Measurements from ENCODE around the gene KCNMB2.

The KCNMB2 gene

DNA sequence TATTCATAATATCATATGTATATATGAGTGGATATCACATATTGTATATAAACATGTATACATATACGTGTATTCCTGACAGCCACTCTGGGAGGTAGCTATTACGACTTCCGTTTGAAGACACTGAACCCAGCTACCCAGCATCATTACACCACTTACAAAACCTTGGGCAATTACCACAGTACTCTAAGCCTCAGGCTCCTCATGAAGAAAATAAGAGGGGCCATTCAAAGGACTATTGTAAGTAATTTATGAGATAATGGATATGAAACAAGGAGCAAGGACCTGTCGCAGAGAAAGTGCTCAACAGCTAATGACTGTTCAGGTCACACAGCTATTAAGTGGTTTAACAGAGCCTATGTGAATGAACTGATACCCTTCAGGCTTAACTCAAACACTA lies 52.4 kb downstream of the KCNMB2 start:
- TF ChIP-seq, protein P1, sequence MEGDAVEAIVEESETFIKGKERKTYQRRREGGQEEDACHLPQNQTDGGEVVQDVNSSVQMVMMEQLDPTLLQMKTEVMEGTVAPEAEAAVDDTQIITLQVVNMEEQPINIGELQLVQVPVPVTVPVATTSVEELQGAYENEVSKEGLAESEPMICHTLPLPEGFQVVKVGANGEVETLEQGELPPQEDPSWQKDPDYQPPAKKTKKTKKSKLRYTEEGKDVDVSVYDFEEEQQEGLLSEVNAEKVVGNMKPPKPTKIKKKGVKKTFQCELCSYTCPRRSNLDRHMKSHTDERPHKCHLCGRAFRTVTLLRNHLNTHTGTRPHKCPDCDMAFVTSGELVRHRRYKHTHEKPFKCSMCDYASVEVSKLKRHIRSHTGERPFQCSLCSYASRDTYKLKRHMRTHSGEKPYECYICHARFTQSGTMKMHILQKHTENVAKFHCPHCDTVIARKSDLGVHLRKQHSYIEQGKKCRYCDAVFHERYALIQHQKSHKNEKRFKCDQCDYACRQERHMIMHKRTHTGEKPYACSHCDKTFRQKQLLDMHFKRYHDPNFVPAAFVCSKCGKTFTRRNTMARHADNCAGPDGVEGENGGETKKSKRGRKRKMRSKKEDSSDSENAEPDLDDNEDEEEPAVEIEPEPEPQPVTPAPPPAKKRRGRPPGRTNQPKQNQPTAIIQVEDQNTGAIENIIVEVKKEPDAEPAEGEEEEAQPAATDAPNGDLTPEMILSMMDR (IDR thresholded peaks at IDR 0.05; ENCODE audit: low read depth, low read length): no peak
- no peak overlapping the region for H3K4me3 ChIP-seq (ENCODE audit: low read depth, low read length)
- H3K27me3 ChIP-seq: 0 out of 2 replicates have a peak, but pooled peaks cover 2% of the 10 kb centered on the region
- no peaks in the 10 kb centered on the region for H3K9me3 ChIP-seq
- no peak for DNase-seq
- H3K4me1 ChIP-seq: no peaks in the 10 kb centered on the region
- no peaks in the 10 kb centered on the region for H3K36me3 ChIP-seq

DNA sequence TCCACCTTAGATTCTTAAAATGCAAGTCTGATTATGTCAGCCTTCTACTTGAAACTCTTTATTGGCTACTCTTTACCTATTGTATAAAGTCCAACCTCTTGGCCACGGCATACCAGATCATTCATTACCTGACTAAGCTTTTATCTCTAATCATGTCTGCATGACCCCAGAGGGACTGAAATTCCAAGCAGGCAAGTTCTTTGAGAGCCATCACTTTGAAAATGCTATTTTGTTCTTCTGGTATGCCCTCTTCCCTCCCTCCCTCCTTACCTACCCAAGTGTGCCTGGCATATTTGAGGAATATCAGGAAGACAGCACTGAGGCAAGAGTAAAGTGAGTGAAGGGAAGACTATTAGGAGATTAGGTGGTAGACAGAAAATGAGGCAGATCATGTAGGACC lies 57.5 kb downstream of the KCNMB2 start:
- TF ChIP-seq, protein P1 (IDR thresholded peaks at IDR 0.05; ENCODE audit: low read depth, low read length): no peak
- Histone ChIP-seq H3K9me3 (no peaks in the 10 kb centered on the region), H3K4me3 (ENCODE audit: low read depth, low read length) (no peak overlapping the region), H3K27me3 (no peaks in the 10 kb centered on the region), H3K36me3 (no peaks in the 10 kb centered on the region), H3K4me1 (no peaks in the 10 kb centered on the region)
- no peak for DNase-seq

- DNase-seq: no peak
- H3K9me3 ChIP-seq: no peaks in the 10 kb centered on the region
- no peaks in the 10 kb centered on the region for H3K36me3 ChIP-seq
- no peaks in the 10 kb centered on the region for H3K27me3 ChIP-seq
- no peak overlapping the region for H3K4me3 ChIP-seq (ENCODE audit: low read depth, low read length)
- no peaks in the 10 kb centered on the region for H3K4me1 ChIP-seq
- TF ChIP-seq, protein P1 (IDR thresholded peaks at IDR 0.05; ENCODE audit: low read depth, low read length): no peak
Measured at GRCh38 chr3:178597371-178597770, 61.1 kb downstream of the KCNMB2 start.

GRCh38 chr3:178602856-178603255 lies 66.6 kb downstream of the KCNMB2 start:
- TF ChIP-seq, protein P1 (IDR thresholded peaks at IDR 0.05; ENCODE audit: low read depth, low read length): no peak
- Histone ChIP-seq H3K27me3 (no peaks in the 10 kb centered on the region), H3K4me3 (ENCODE audit: low read depth, low read length) (no peak overlapping the region), H3K9me3 (no peaks in the 10 kb centered on the region), H3K4me1 (no peaks in the 10 kb centered on the region), H3K36me3 (no peaks in the 10 kb centered on the region)
- no peak for DNase-seq

DNA sequence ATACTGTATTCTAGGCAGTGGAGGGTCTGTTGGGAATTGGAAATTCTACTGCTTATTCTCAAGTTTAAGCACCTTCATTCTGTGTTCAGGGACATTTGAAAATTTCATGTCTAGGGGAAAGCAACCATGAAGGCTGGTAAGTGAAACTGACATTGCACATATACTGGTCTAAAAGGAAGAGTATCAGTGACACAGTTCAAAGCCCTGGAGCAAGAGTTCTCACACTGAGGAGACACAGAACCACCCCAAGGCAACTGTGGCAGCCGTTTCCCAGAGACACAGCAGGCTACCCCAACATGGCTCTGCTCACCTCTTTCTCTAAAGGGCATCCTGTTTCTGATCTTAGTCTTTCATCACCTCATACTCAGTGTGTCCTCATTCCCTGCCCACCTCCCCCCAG lies 67.5 kb downstream of the KCNMB2 start:
- H3K4me1 ChIP-seq: no peaks in the 10 kb centered on the region

DNA sequence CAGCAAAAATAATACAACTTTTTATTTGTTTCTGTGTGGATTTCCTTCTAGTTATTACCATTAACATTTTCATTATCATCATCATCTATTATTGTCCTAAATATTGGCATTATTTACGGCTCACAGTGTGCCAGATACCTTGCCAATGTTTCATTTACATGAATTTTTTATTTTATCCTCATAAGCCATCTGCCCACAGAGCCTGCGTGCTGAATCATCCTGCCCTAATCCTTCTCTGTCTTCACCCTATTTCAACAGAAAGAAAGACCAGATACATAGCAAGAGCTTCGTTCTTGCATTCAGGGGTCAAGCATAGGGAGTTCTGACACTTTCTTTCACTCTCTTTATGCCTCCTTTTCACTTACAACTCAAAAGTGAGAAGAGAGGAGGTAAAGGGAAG lies 82.0 kb downstream of the KCNMB2 start:
- no peak for DNase-seq

More for the DNA sequence above, 67.5 kb downstream of the KCNMB2 start:
- H3K27me3 ChIP-seq: no peaks in the 10 kb centered on the region
- no peaks in the 10 kb centered on the region for H3K9me3 ChIP-seq
- TF ChIP-seq, protein P1 (IDR thresholded peaks at IDR 0.05; ENCODE audit: low read depth, low read length): no peak
- DNase-seq: no peak
- H3K36me3 ChIP-seq: no peaks in the 10 kb centered on the region
- H3K4me3 ChIP-seq (ENCODE audit: low read depth, low read length): no peak overlapping the region

More for the DNA sequence above, 82.0 kb downstream of the KCNMB2 start:
- no peak overlapping the region for H3K4me3 ChIP-seq (ENCODE audit: low read depth, low read length)
- H3K36me3 ChIP-seq: no peaks in the 10 kb centered on the region
- no peaks in the 10 kb centered on the region for H3K27me3 ChIP-seq
- TF ChIP-seq, protein P1 (IDR thresholded peaks at IDR 0.05; ENCODE audit: low read depth, low read length): no peak
- H3K4me1 ChIP-seq: no peaks in the 10 kb centered on the region
- no peaks in the 10 kb centered on the region for H3K9me3 ChIP-seq

All from BE2C (cell line).